ENCODE measurements around the gene KRTAP2-4.
"Not testable (repeated sequence)": the region's sequence is repeated elsewhere in the genome, so short reads cannot be mapped to it uniquely, and the experiment has no call there.

KRTAP2-4 gene

GRCh38 chr17:41065829-41066624 is at the start of gene KRTAP2-4:
Gene KRTAP2-4, minus strand, starts transcription at chr17:41065879. Its CDS starts 34 bp downstream, at chr17:41065845.
- H3K27me3 ChIP-seq (ENCODE audit: control insufficient read depth, insufficient read depth, low read length): no peaks in the 10 kb centered on the region
- no peak within 1 kb of the TSS for H3K27ac ChIP-seq (ENCODE audit: low read depth, low read length)
- H3K36me3 ChIP-seq (ENCODE audit: control insufficient read depth, insufficient read depth, low read length): no peaks in the 10 kb centered on the region
- H3K4me3 ChIP-seq (ENCODE audit: low read depth, low read length): no peak within 1 kb of the TSS
- H3K4me1 ChIP-seq (ENCODE audit: control insufficient read depth, insufficient read depth, low read length): no peaks in the 10 kb centered on the region
- no peaks in the 10 kb centered on the region for H3K9me3 ChIP-seq (ENCODE audit: control insufficient read depth, insufficient read depth, low read length)
- H3K9ac ChIP-seq (ENCODE audit: low read depth, low read length): no peak within 1 kb of the TSS

- Histone ChIP-seq H3K36me3 (ENCODE audit: control insufficient read depth, insufficient read depth, low read length) (no peaks in the 10 kb centered on the region), H3K27me3 (ENCODE audit: control insufficient read depth, insufficient read depth, low read length) (no peaks in the 10 kb centered on the region), H3K27ac (ENCODE audit: low read depth, low read length) (no peak overlapping the region), H3K4me3 (ENCODE audit: low read depth, low read length) (no peak overlapping the region), H3K4me1 (ENCODE audit: control insufficient read depth, insufficient read depth, low read length) (peaks cover 21% of the 10 kb centered on the region), H3K9ac (ENCODE audit: low read depth, low read length) (no peak overlapping the region), H3K9me3 (ENCODE audit: control insufficient read depth, insufficient read depth, low read length) (peaks cover 34% of the 10 kb centered on the region)
Observed at GRCh38 chr17:41111151-41111885, 45.6 kb upstream of the KRTAP2-4 start.

- not testable (repeated sequence) for H3K9ac ChIP-seq (ENCODE audit: low read depth, low read length); H3K27ac ChIP-seq (ENCODE audit: low read depth, low read length); H3K4me3 ChIP-seq (ENCODE audit: low read depth, low read length); H3K36me3 ChIP-seq (ENCODE audit: control insufficient read depth, insufficient read depth, low read length); H3K27me3 ChIP-seq (ENCODE audit: control insufficient read depth, insufficient read depth, low read length)
- H3K4me1 ChIP-seq (ENCODE audit: control insufficient read depth, insufficient read depth, low read length): peaks cover 21% of the 10 kb centered on the region
- H3K9me3 ChIP-seq (ENCODE audit: control insufficient read depth, insufficient read depth, low read length): peaks cover 34% of the 10 kb centered on the region
Observed at GRCh38 chr17:41108728-41109386, 43.2 kb upstream of the KRTAP2-4 start.

- Histone ChIP-seq H3K4me3 (ENCODE audit: low read depth, low read length) (no peak overlapping the region), H3K36me3 (ENCODE audit: control insufficient read depth, insufficient read depth, low read length) (no peaks in the 10 kb centered on the region)
Observed at GRCh38 chr17:41107941-41108450, 42.3 kb upstream of the KRTAP2-4 start.

GRCh38 chr17:41105347-41105746 is 39.7 kb upstream of the KRTAP2-4 start, which contains the start of gene KRTAP4-9:
Gene KRTAP4-9, plus strand, starts transcription at chr17:41105389. Its CDS starts 0 bp downstream, at chr17:41105389.
- not testable (repeated sequence) for H3K4me3 ChIP-seq (ENCODE audit: low read depth, low read length); H3K36me3 ChIP-seq (ENCODE audit: control insufficient read depth, insufficient read depth, low read length); H3K27me3 ChIP-seq (ENCODE audit: control insufficient read depth, insufficient read depth, low read length); H3K9ac ChIP-seq (ENCODE audit: low read depth, low read length); H3K27ac ChIP-seq (ENCODE audit: low read depth, low read length); H3K9me3 ChIP-seq (ENCODE audit: control insufficient read depth, insufficient read depth, low read length)
- H3K4me1 ChIP-seq (ENCODE audit: control insufficient read depth, insufficient read depth, low read length): peaks cover 21% of the 10 kb centered on the region

More at GRCh38 chr17:41107941-41108450, 42.3 kb upstream of the KRTAP2-4 start:
- Histone ChIP-seq H3K27me3 (ENCODE audit: control insufficient read depth, insufficient read depth, low read length) (no peaks in the 10 kb centered on the region), H3K4me1 (ENCODE audit: control insufficient read depth, insufficient read depth, low read length) (peaks cover 21% of the 10 kb centered on the region), H3K27ac (ENCODE audit: low read depth, low read length) (peak overlapping the region; percentile 28), H3K9me3 (ENCODE audit: control insufficient read depth, insufficient read depth, low read length) (peaks cover 30% of the 10 kb centered on the region), H3K9ac (ENCODE audit: low read depth, low read length) (no peak overlapping the region; the same call in 1 of the 2 replicates)

- not testable (repeated sequence) for H3K4me3 ChIP-seq (ENCODE audit: low read depth, low read length); H3K27ac ChIP-seq (ENCODE audit: low read depth, low read length); H3K27me3 ChIP-seq (ENCODE audit: control insufficient read depth, insufficient read depth, low read length); H3K9ac ChIP-seq (ENCODE audit: low read depth, low read length); H3K36me3 ChIP-seq (ENCODE audit: control insufficient read depth, insufficient read depth, low read length); H3K9me3 ChIP-seq (ENCODE audit: control insufficient read depth, insufficient read depth, low read length)
- peaks cover 21% of the 10 kb centered on the region for H3K4me1 ChIP-seq (ENCODE audit: control insufficient read depth, insufficient read depth, low read length)
Observed at GRCh38 chr17:41104386-41105038, 38.8 kb upstream of the KRTAP2-4 start.

GRCh38 chr17:41103896-41104295 is 38.2 kb upstream of the KRTAP2-4 start:
- Histone ChIP-seq H3K4me1 (ENCODE audit: control insufficient read depth, insufficient read depth, low read length) (peaks cover 21% of the 10 kb centered on the region), H3K36me3 (ENCODE audit: control insufficient read depth, insufficient read depth, low read length) (no peaks in the 10 kb centered on the region), H3K27me3 (ENCODE audit: control insufficient read depth, insufficient read depth, low read length) (no peaks in the 10 kb centered on the region), H3K9ac (ENCODE audit: low read depth, low read length) (no peak overlapping the region), H3K4me3 (ENCODE audit: low read depth, low read length) (no peak overlapping the region), H3K27ac (ENCODE audit: low read depth, low read length) (no peak overlapping the region), H3K9me3 (ENCODE audit: control insufficient read depth, insufficient read depth, low read length) (0 out of 2 replicates have a peak, but pooled peaks cover 8% of the 10 kb centered on the region)

- peaks cover 4% of the 10 kb centered on the region; the same call in 1 of the 2 replicates for H3K4me1 ChIP-seq (ENCODE audit: control insufficient read depth, insufficient read depth, low read length)
- no peak within 1 kb of the TSS for H3K4me3 ChIP-seq (ENCODE audit: low read depth, low read length)
Observed at GRCh38 chr17:41101586-41102259, 36.0 kb upstream of the KRTAP2-4 start, which contains the start of gene KRTAP4-16. Gene KRTAP4-16, minus strand, starts transcription at chr17:41102209. Its CDS starts 0 bp downstream, at chr17:41102209.

GRCh38 chr17:41099682-41100480 is 34.2 kb upstream of the KRTAP2-4 start:
- not testable (repeated sequence) for H3K4me1 ChIP-seq (ENCODE audit: control insufficient read depth, insufficient read depth, low read length); H3K27me3 ChIP-seq (ENCODE audit: control insufficient read depth, insufficient read depth, low read length); H3K9me3 ChIP-seq (ENCODE audit: control insufficient read depth, insufficient read depth, low read length); H3K4me3 ChIP-seq (ENCODE audit: low read depth, low read length); H3K9ac ChIP-seq (ENCODE audit: low read depth, low read length); H3K27ac ChIP-seq (ENCODE audit: low read depth, low read length); H3K36me3 ChIP-seq (ENCODE audit: control insufficient read depth, insufficient read depth, low read length)

More at GRCh38 chr17:41101586-41102259, 36.0 kb upstream of the KRTAP2-4 start, which contains the start of gene KRTAP4-16:
- no peaks in the 10 kb centered on the region for H3K27me3 ChIP-seq (ENCODE audit: control insufficient read depth, insufficient read depth, low read length)
- H3K36me3 ChIP-seq (ENCODE audit: control insufficient read depth, insufficient read depth, low read length): no peaks in the 10 kb centered on the region
- no peak within 1 kb of the TSS for H3K9ac ChIP-seq (ENCODE audit: low read depth, low read length)
- no peaks in the 10 kb centered on the region for H3K9me3 ChIP-seq (ENCODE audit: control insufficient read depth, insufficient read depth, low read length)
- no peak within 1 kb of the TSS for H3K27ac ChIP-seq (ENCODE audit: low read depth, low read length)
